ENCODE measurements around the gene ALS2.

DNA sequence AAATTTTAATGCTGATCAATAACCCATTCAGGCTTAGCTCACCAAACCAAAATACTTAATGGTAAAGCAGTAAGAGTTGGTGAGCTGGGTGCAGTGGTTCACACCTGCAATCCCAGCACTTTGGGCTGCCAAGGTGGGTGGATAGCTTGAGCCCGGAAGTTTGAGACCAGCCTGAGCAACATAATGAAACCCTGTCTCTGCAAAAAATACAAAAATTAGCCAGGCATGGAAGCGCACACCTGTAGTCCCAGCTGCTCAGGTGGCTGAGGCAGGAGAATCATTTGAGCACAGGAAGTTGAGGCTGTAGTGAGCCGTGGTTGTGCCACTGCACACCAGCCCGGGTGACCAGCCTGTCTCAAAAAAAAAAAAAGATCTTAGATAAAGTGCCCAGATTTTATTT is 46.6 kb downstream of the ALS2 start:
- no peak for TF ChIP-seq EZH2 (IDR thresholded peaks at IDR 0.05; ENCODE audit: borderline replicate concordance)
- TF ChIP-seq, protein P1, sequence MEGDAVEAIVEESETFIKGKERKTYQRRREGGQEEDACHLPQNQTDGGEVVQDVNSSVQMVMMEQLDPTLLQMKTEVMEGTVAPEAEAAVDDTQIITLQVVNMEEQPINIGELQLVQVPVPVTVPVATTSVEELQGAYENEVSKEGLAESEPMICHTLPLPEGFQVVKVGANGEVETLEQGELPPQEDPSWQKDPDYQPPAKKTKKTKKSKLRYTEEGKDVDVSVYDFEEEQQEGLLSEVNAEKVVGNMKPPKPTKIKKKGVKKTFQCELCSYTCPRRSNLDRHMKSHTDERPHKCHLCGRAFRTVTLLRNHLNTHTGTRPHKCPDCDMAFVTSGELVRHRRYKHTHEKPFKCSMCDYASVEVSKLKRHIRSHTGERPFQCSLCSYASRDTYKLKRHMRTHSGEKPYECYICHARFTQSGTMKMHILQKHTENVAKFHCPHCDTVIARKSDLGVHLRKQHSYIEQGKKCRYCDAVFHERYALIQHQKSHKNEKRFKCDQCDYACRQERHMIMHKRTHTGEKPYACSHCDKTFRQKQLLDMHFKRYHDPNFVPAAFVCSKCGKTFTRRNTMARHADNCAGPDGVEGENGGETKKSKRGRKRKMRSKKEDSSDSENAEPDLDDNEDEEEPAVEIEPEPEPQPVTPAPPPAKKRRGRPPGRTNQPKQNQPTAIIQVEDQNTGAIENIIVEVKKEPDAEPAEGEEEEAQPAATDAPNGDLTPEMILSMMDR (IDR thresholded peaks at IDR 0.05; ENCODE audit: poor library complexity): no peak
